ENCODE results near the gene CMBL. TPM values are rescaled to one million over a fixed set of nuclear protein-coding genes. Genes with fewer than 3 reads are reported as not detected.
"Not testable (repeated sequence)": the region's sequence is repeated elsewhere in the genome, so short reads cannot be mapped to it uniquely, and the experiment has no call there.

CMBL gene
- total RNA-seq, 1 donor from 2014 or later = 0.35 TPM

DNA sequence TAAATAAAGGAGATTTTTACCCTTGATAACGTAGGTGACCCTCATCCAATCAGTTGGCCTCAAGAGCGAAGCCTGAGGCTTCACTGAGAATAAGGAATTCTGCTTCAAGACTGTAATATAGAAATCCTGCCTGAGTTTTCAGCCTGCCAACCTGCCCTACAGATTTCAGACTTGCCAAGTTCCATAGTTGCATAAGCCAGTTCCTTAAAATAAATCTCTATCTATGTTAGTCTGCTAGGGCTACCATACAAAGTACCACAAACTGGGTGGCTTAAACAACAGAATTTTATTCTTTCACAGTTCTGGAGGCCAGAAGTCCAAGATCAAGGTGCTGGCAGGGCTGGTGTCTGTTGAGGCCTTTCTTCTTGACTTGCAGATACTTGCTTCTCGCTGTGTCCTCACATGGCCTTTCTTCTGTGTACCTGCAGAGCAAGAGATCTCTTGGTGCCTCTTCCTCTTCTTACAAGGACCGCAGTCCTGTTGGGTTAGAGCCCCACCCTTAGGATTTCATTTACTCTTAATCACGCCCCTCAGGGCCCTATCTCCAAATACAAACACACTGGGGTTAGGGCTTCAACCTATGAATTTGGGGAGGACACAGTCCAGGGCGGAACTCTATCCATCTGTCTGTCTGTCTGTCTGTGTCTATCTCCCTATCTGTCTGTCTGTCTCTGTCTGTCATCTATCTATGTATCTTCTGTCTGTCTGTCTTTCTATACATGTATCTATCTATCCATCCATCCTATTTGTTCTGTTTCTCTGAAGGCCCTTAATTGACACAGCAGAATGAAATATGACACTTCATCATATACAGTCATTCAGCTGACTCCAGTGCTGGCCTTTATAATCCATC, 17.0 kb upstream of the CMBL start:
- no peak for DNase-seq
- intact Hi-C loops (cut with micrococcal nuclease) = no loop called here
- Mint-ChIP-seq H3K36me3 (ENCODE audit: low read depth) (no peaks in the 10 kb centered on the region), H3K4me1 (no peaks in the 10 kb centered on the region), H3K27me3 (peaks cover 10% of the 10 kb centered on the region), H3K9me3 (no peaks in the 10 kb centered on the region), H3K27ac (no peak overlapping the region), H3K4me3 (no peak overlapping the region)

DNA sequence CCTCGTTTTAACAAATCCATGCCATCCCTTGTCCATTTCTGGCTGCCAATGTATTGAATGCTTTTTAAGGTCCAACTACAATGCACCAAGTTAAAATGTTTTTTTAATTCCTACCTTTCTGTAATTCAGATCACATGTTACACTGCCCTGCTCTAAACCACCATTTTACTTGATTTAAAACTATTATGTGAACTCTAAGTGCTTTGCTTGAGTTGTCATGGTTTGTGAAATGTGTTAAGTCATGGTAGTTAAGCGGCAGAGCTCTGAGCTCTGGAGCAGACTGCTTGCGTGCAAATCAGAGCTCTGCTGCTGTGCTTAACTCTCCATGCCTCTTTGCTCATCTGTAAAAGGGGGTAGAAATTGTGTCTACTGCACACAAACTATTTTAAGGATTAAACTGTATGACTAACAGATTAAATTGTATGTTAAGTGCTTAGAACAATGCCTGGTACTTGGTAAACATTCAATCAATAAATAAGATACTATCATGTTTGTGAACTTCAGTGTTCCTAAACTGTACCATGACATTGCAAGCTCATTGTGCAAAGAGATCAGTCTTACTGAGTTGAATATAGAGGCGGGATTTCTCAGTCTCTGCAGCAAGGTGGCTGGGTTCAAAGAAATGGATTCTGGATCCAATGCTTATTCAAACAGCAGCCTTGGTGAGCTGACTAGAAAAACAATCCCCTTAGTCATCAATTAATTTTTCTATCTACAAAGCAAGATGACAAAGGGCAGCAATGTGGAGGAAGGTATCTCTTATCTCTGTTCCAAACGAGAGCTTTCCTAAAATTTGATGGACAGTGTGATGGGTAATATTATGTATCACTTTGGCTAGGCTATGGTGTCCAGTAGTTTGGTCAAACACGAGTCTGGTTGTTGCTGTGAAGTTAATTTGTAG, 16.1 kb upstream of the CMBL start:
- no peak for DNase-seq
- Mint-ChIP-seq H3K27me3 (peaks cover 4% of the 10 kb centered on the region), H3K36me3 (ENCODE audit: low read depth) (no peaks in the 10 kb centered on the region), H3K4me1 (no peaks in the 10 kb centered on the region), H3K4me3 (no peak overlapping the region), H3K27ac (no peak overlapping the region), H3K9me3 (no peaks in the 10 kb centered on the region)
- intact Hi-C loops (cut with micrococcal nuclease) = no loop called here

DNA sequence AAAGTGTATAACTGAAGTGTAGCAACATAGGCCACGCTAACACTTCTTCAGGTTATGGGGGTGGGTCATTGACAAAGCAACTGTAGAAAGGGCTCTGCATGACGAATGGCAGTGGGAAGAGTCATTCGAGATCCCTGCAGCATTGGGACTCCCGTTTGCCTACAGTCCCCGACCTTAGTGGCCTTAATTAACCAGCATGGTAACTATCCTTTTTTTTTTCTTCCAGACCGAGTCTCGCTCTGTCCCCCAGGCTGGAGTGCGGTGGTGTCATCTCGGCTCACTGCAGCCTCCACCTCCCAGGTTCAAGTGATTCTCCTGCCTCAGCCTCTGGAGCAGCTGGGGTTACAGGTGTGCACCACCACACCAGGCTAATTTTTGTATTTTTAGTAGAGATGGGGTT, 14.2 kb upstream of the CMBL start:
- H3K4me1 Mint-ChIP-seq = no peaks in the 10 kb centered on the region
- no peaks in the 10 kb centered on the region for H3K9me3 Mint-ChIP-seq
- DNase-seq = no peak
- intact Hi-C loops (cut with micrococcal nuclease) = no loop called here
- no peaks in the 10 kb centered on the region for H3K36me3 Mint-ChIP-seq (ENCODE audit: low read depth)
- no peak overlapping the region for H3K4me3 Mint-ChIP-seq
- H3K27me3 Mint-ChIP-seq = peaks cover 1% of the 10 kb centered on the region
- no peak overlapping the region for H3K27ac Mint-ChIP-seq

DNA sequence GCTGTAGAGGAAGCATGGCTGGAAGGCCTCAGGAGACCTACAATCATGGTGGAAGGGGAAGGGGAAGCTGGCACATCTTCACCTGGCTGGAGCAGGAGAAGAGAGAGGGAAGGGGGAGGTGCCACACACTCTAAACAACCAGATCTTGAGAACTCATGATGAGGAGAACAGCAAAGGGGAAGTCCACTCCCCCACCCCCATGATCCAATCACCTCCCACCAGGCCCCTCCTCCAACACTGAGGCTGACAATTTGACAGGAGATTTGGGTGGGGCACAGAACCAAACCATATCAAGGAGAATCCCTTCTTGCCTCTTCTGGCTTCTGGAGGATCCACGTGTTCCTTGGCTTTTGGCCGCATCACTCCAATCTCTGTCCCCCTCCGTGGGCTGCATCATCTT, 13.1 kb upstream of the CMBL start:
- Mint-ChIP-seq H3K4me3 (no peak overlapping the region), H3K9me3 (no peaks in the 10 kb centered on the region), H3K27ac (no peak overlapping the region), H3K4me1 (no peaks in the 10 kb centered on the region), H3K27me3 (peaks cover 1% of the 10 kb centered on the region), H3K36me3 (ENCODE audit: low read depth) (no peaks in the 10 kb centered on the region)
- intact Hi-C loops (cut with micrococcal nuclease) = no loop called here
- DNase-seq = no peak

DNA sequence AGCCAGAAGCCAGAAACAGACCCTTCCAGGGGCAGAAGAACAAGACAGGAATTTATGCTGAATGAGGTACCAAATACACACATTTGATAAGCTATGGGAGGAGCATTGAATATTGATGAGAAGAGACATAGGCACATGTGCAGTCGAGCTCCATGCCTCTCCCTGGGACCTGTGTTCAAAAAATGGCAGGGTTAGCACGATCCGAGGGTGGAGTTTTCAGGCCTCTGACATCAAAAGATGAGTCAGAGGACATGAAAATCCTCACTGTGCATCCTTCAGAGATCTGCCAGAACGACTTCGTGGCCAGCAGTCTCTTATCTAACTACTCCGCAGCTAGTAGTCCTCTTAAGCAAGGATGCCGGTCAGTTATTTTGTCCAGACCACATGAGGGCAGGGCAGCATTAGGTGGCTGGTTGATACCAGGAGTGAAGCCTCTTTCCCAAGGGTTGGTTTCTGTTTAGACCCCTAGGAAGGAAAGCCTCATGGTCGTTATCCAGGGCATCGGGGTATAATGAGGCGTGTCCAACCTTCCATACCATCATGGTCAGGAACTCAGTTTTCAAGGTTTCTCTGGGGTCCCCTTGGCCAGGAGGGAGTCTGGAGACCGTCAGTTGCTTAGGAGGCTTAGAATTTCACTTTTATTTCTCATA, 11.6 kb upstream of the CMBL start:
- intact Hi-C loops (cut with micrococcal nuclease) = no loop called here
- H3K27me3 Mint-ChIP-seq = no peaks in the 10 kb centered on the region
- no peaks in the 10 kb centered on the region for H3K36me3 Mint-ChIP-seq (ENCODE audit: low read depth)
- no peak overlapping the region for H3K27ac Mint-ChIP-seq
- H3K4me1 Mint-ChIP-seq = no peaks in the 10 kb centered on the region
- H3K4me3 Mint-ChIP-seq = no peak overlapping the region
- H3K9me3 Mint-ChIP-seq = no peaks in the 10 kb centered on the region
- DNase-seq = no peak

DNA sequence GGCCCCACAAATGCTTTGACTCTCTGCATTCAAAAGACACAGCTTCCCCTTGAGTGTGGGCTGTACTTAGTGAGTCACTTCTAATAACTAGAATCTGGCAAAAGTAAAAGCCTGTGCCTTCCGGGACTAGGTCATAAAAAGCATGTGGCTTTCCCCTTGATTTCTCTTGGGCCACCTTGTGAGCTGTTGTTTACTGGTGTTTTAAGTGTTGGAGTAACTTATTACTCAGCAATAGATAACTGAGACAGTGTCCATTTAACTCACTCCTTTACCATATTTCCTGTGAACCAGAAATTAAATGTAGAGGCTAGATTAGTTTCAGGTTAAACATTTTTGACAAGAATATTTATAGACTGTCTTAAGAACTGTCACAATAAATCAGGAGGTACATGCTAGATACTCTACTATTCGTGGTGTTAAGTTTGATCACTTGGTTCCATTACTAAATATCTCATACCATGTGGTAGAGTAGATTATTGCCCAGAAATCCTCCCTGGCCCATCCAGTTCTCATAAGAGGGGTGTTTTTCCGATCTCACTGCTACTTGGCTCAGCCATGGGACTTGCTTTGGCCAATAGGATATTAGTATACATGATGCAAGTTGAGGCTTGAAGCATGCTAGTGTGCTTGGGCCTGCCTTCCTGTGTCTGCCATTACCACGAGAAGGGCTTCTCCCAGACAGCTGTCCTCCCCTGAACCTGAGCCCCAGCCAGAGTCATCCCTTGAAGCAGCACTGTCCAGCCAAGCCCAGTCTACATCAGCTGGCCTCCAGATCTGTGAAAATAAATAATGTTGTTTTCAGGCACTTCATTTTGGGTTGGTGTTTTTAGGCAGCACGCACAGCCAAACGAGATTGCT, 10.4 kb upstream of the CMBL start:
- intact Hi-C loops (cut with micrococcal nuclease) = no loop called here
- DNase-seq = no peak
- Mint-ChIP-seq H3K4me3 (no peak overlapping the region), H3K27ac (no peak overlapping the region), H3K36me3 (ENCODE audit: low read depth) (no peaks in the 10 kb centered on the region), H3K4me1 (no peaks in the 10 kb centered on the region), H3K9me3 (no peaks in the 10 kb centered on the region), H3K27me3 (no peaks in the 10 kb centered on the region)

DNA sequence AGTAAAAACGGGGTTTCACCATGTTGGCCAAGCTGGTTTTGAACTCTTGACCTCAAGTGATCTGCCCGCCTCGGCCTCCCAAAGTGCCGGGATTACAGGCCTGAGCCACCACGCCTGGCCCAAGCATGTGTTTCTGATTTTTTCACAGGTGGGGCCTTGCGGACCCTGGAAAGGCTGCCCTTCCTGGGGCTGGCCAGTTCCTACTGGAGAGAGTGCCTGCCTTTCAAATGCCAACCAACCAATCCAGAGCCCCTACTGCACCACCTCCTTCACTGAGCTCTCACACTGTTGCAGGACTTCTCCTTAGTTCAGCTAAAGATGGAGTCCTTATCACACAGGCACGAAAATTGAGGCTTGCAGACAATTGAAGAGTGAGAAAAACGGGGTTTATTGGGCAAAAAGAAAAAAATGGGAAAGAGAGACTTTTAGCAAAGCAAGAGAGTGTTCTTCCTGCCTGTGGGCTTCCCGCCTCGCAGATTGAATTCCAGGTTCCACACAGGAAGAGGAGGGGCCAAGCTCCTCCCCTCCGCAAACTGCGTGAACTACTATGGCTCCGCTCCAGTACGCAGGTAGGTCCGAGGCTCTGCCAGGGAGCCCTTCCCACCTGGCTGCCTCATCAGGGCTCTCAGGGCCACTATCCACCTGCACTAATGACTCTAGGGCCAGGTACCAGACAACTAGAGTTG, 8.3 kb upstream of the CMBL start:
- no peak overlapping the region for H3K27ac Mint-ChIP-seq
- no peak for DNase-seq
- H3K36me3 Mint-ChIP-seq (ENCODE audit: low read depth) = no peaks in the 10 kb centered on the region
- H3K4me1 Mint-ChIP-seq = no peaks in the 10 kb centered on the region
- H3K4me3 Mint-ChIP-seq = no peak overlapping the region
- no peaks in the 10 kb centered on the region for H3K9me3 Mint-ChIP-seq
- intact Hi-C loops (cut with micrococcal nuclease) = no loop called here
- H3K27me3 Mint-ChIP-seq = peaks cover 1% of the 10 kb centered on the region

DNA sequence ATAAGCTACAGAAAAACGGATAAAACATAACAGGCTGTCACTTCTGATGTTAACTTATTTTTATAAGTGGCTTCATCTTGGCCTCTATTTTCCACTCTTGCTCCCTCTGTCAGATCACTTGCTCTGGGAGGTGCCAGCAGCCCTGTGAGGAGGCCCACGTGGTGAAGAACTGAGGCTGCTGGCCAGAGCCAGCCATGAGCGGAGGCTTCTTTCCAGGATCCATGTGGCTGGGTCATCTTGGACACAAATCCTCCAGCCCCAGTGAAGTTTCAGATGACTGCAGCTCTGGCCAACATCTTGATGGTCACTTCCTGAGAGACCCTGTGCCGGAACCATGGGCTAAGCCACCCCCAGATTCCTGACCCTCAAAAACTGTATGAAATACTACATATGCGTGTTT, 7.5 kb upstream of the CMBL start:
- DNase-seq = no peak
- H3K4me3 Mint-ChIP-seq = no peak overlapping the region
- no peaks in the 10 kb centered on the region for H3K4me1 Mint-ChIP-seq
- intact Hi-C loops (cut with micrococcal nuclease) = no loop called here
- H3K36me3 Mint-ChIP-seq (ENCODE audit: low read depth) = no peaks in the 10 kb centered on the region
- peaks cover 1% of the 10 kb centered on the region for H3K27me3 Mint-ChIP-seq
- H3K27ac Mint-ChIP-seq = no peak overlapping the region
- H3K9me3 Mint-ChIP-seq = no peaks in the 10 kb centered on the region

DNA sequence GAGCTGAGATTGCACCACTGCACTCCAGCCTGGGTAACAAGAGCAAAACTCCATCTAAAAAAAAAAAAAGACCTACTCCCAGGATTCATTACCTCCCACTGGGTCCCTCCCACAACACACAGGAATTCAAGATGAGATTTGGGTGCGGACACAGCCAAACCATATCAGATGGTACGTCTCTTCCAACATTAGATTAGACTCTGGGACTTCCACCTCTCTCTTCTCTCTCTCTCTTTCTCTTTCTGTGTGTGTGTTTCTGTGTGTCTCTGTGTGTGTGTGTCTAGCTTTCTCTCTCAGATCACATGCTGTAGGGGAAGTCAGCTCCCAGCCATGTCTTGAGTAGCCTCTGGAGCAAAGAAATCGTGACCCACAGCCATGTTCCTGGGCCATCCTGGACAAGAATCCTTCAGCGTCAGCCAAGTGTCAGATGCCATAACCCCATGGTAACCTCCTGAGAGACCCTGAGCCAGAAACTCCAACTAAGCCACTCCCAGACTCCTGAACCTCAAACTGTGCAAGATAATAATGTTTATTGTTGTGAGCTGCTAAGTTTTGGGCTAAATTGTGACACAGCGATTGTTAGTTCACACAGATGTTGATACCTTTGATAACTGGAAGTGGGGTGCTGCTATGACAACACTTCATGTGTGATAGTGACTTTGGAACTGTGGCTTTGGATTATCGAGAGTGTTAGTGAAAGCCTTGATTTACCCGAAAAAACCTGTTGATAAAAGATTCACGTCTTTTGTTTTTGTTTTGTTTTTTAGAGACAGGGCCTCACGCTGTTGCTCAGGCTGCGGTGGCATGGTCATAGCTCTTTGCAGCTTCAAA, 4.1 kb upstream of the CMBL start:
- DNase-seq = no peak
- intact Hi-C loops (cut with micrococcal nuclease) = no loop called here

DNA sequence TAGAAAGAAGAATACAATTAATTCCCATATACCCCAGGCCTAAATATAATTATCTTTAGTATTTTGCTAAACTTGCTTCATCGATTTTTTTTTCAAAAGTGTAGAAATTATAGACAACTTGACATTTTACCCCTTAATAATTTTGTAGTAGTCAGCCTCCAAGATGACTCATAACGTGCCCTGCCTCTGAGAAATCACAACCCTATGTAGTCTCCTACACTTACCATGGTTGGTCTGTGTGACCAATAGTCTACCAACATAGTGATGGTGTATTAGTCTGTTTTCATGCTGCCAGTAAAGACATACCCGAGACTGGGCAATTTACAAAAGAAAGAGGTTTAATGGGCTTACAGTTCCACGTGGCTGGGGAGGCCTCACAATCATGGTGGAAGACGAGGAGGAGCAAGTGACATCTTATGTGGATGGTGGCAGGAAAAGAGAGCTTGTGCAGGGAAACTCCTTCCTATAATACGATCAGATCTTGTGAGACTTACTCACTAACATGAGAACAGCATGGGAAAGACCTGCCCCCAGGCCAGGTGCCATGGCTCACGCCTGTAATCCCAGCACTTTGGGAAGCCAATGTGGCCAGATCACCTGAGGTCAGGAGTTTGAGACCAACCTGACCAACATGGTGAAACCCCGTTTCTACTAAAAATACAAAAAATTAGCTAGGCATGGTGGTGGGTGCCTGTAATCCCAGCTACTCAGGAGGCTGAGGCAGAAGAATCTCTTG, 3.3 kb upstream of the CMBL start:
- H3K27me3 Mint-ChIP-seq = peaks cover 29% of the 10 kb centered on the region
- H3K4me1 Mint-ChIP-seq; DNase-seq; intact Hi-C loops (cut with micrococcal nuclease); H3K36me3 Mint-ChIP-seq (ENCODE audit: low read depth); H3K27ac Mint-ChIP-seq; H3K9me3 Mint-ChIP-seq; H3K4me3 Mint-ChIP-seq: not testable (repeated sequence)

More for the DNA sequence above, 4.1 kb upstream of the CMBL start:
- peaks cover 7% of the 10 kb centered on the region for H3K4me1 Mint-ChIP-seq
- H3K4me3 Mint-ChIP-seq = no peak overlapping the region
- no peak overlapping the region for H3K27ac Mint-ChIP-seq
- H3K9me3 Mint-ChIP-seq = no peaks in the 10 kb centered on the region
- H3K27me3 Mint-ChIP-seq = peaks cover 21% of the 10 kb centered on the region
- H3K36me3 Mint-ChIP-seq (ENCODE audit: low read depth) = no peaks in the 10 kb centered on the region

DNA sequence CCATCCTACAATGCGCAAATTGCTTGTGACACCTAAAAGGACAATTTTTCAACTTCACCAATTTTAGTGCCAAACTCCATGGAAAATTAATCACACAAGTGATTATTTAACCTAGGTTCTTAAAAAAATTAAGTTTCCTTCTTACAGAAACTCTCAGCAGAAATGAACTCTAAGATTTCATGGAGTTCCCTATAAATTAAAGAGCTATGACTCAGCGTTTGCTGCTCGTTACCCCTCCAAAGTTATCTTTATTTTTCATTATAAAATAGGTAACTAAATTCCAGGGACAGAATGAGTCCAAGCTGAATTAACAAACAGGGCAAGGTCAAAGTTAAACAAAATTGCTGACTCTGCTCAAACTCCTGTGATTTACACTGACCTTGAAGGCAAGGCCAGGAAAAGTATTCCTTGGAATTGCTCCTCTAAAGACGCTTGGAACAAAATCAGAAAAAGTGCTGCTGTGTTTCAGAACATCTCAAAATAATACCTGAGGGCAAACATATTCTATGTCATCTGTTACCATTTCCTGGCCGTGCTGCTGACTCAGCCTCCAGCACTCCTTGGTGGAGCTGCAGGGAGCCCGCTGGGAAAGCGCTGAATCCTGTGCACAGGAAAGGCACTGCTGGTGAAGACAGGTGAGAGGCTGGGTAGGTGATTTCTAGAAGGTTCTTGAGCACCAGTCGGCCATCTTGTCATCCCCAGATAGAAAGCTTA, 2.5 kb upstream of the CMBL start:
- Mint-ChIP-seq H3K27ac (no peak overlapping the region), H3K27me3 (peaks cover 34% of the 10 kb centered on the region), H3K4me1 (peaks cover 9% of the 10 kb centered on the region), H3K9me3 (no peaks in the 10 kb centered on the region), H3K4me3 (no peak overlapping the region), H3K36me3 (ENCODE audit: low read depth) (no peaks in the 10 kb centered on the region)
- intact Hi-C loops (cut with micrococcal nuclease) = no loop called here
- DNase-seq = no peak
